ENCODE measurements around the gene PSEN1. TPM values are rescaled to one million over a fixed set of nuclear protein-coding genes. Genes with fewer than 3 reads are reported as not detected.

Gene PSEN1
- total and polyA plus RNA-seq, 2 of the 8 experiments (the other 6 are each of a cell fraction or from before 2014, with no cell fraction given), result 10.1 to 38.7 TPM

DNA sequence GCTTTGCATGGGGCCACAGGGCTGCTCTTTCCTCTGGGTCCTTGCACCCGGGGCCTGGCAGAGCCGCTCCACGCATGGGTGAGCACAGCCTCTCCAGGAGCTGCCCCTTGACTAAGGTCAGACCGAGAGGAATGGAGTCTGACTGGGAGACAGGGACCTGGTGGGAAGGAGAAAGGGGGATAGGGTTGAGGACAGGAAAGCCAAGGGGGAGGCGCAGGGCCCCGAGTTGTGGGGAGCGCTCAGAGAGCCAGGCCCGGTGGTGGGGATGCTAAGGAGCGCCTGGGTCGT, 117.0 kb downstream of the PSEN1 start:
- Histone ChIP-seq H3K18ac (ENCODE audit: extremely low read depth, low read length) (no peak overlapping the region), H4K5ac (ENCODE audit: insufficient read length, low read depth, low read length) (no peak overlapping the region), H3K79me1 (ENCODE audit: low read depth, low read length) (no peaks in the 10 kb centered on the region), H3K14ac (ENCODE audit: insufficient read length) (no peak overlapping the region), H4K8ac (ENCODE audit: extremely low read depth, insufficient read depth, low read length) (0 out of 2 replicates have a peak overlapping the region, but pooled peaks have one; percentile 35), H3K56ac (replicated peaks; ENCODE audit: insufficient read length, low read depth, low read length) (no peak overlapping the region), H3K79me2 (ENCODE audit: control insufficient read depth in 1 of 2, insufficient read depth in 2 of 2, low read length in 2 of 2) (no peaks in the 10 kb centered on the region), H3K4me2 (ENCODE audit: insufficient read depth in 1 of 2, low read depth in 2 of 2, low read length in 2 of 2) (no peak overlapping the region), H3K9ac (replicated peaks in 1 of 4; ENCODE audit: extremely low read depth in 1 of 4, low read depth in 3 of 4, low read length in 3 of 4) (no peak overlapping the region), H3K4me1 (replicated peaks in 1 of 4; ENCODE audit: control insufficient read depth in 3 of 4, insufficient read depth in 4 of 4, low read length in 3 of 4) (no peaks in the 10 kb centered on the region; a peak in 1 of 7 replicates), H4K91ac (replicated peaks; ENCODE audit: insufficient read length, low read length) (no peak overlapping the region), H2BK12ac (ENCODE audit: low read depth, low read length) (no peak overlapping the region), H2BK15ac (ENCODE audit: low read length) (no peak overlapping the region), H2BK120ac (replicated peaks; ENCODE audit: low read depth, low read length) (no peak overlapping the region), H3K9me3 (ENCODE audit: insufficient read depth in 2 of 2, low read depth in 1 of 2, low read length in 1 of 2) (no peaks in the 10 kb centered on the region), H3K27me3 (replicated peaks in 1 of 4; ENCODE audit: control insufficient read depth in 3 of 4, extremely low read depth in 1 of 4, insufficient read depth in 3 of 4, low read length in 3 of 4) (no peaks in the 10 kb centered on the region), H3K27ac (ENCODE audit: low read depth, low read length) (no peak overlapping the region), H2AK5ac (ENCODE audit: low read depth, low read length) (no peak overlapping the region), H3K36me3 (ENCODE audit: control insufficient read depth in 2 of 4, insufficient read depth in 4 of 4, low read length in 3 of 4) (peaks cover 0 to 11% (median 7%) of the 10 kb centered on the region in 4 experiments; a peak in 5 of 8 replicates), H3K23me2 (ENCODE audit: low read depth, low read length) (no peaks in the 10 kb centered on the region), H2AFZ (ENCODE audit: low read length) (no peak overlapping the region), H3K4ac (replicated peaks; ENCODE audit: insufficient read length, low read depth, low read length) (no peak overlapping the region), H2BK20ac (ENCODE audit: low read length) (no peak overlapping the region), H3K4me3 (ENCODE audit: extremely low read depth in 1 of 4, insufficient read depth in 2 of 4, low read depth in 3 of 4, low read length in 4 of 4) (no peak overlapping the region), H3K23ac (ENCODE audit: insufficient read length) (no peak overlapping the region), H2BK5ac (ENCODE audit: low read depth, low read length) (no peak overlapping the region; the same call in 1 of the 2 replicates), H4K20me1 (replicated peaks in 1 of 2; ENCODE audit: control insufficient read depth in 1 of 2, insufficient read depth in 2 of 2, low read length in 2 of 2) (peaks cover 0 to 5% of the 10 kb centered on the region in 2 experiments)
- DNase-seq (ENCODE audit: low read depth in 1 of 2, low spot score in 2 of 2), result no peak
- ChIA-PET POLR2A (ENCODE audit: partially characterized antibody) (no interaction called here), CTCF (ENCODE audit: partially characterized antibody) (interaction anchor here (0.6 to 1.0 kb wide), 2 partner anchors 13 to 503 kb away, joined by 3 to 4 read pairs; no protein-coding TSS in a partner anchor)
- FAIRE-seq, result no peak
- 90% methylated on average over 7 of the region's 10 CpGs; no CpG with 5 or more reads in 1 of the 2 experiments for WGBS, 2 experiments (ENCODE audit: extremely low coverage in 1 of 2, insufficient coverage in 1 of 2, insufficient read length in 1 of 2, insufficient replicate concordance in 2 of 2, low coverage in 1 of 2, low lambda C conversion rate in 2 of 2, missing lambda C conversion rate in 1 of 2)
- TF ChIP-seq HDAC6 (IDR thresholded peaks at IDR 0.05; ENCODE audit: low read depth, low read length) (no peak), POU5F1 (IDR thresholded peaks at IDR 0.05; ENCODE audit: low read depth, low read length) (no peak), MAFK (IDR thresholded peaks at IDR 0.05; ENCODE audit: low read depth, low read length) (no peak), RNF2 (IDR thresholded peaks at IDR 0.05; ENCODE audit: borderline replicate concordance, low read depth, low read length, missing control alignments, poor library complexity, severe bottlenecking) (no peak)

All from H1 (cell line).